ENCODE results near the gene PLEKHG3. TPM values are rescaled to one million over a fixed set of nuclear protein-coding genes. Genes with fewer than 3 reads are reported as not detected.

PLEKHG3 gene
- total RNA-seq, 2 experiments from 2014 or later, result not detected

DNA sequence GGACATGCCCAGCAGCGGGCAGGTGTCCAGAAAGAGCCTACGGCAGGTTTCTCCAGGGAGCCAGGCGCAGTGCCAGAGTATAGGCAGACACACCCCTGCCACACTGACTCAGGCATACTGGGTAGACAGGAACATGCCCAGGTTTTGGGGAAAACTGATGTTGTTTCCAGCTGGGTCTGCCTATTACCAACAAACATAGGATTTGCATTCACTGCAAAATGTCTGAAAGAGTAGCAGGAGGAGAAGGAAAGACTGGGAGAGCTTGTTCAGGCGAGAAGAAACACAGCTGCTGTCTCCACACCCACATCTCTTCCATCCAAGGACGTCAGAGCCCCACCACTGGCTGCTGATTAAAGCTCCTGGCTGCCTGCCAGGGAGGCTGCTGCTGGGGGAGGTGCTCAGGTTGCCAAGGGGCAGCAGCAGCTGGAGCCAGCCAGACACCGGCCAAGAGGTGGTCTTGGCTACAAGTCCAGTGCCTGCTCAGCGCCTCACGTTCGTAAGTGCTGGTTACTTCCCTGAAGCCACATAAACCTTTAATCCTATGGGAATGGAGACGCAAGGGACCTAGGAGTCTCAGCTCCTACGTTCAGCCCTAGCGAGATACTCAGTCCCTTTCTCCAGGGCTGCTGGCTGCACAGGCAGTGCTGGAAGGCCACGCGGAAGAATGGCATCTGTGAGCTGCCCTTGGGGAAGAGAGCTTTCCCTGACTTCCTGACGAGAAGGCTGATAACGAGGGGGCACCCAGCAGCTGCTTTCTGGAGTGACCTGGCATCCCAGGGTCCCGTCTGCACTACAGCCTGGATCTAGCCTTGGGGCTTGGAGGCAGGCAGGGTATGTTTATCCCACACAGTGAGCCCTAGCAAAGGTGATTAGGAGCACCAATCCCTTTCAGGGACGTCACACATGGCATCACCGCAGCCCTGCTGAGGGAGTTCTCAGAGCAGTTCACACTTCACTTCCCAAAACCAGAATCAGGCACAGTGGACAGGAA lies 58.1 kb downstream of the PLEKHG3 start:
- no peak overlapping the region for H3K27ac ChIP-seq (ENCODE audit: low read depth, low read length, poor library complexity, severe bottlenecking)
- H3K36me3 ChIP-seq (ENCODE audit: insufficient read depth, low read length), result no peaks in the 10 kb centered on the region
- no peak overlapping the region for H3K4me3 ChIP-seq (ENCODE audit: low read depth, low read length, poor library complexity, severe bottlenecking)
- H2AFZ ChIP-seq (ENCODE audit: low read length), result no peak overlapping the region
- BruUV-seq (replicated peaks), result no TSS peak
- H3K9me2 ChIP-seq (ENCODE audit: insufficient read depth, low read length), result no peaks in the 10 kb centered on the region
- H3K4me2 ChIP-seq (ENCODE audit: low read length), result no peak overlapping the region
- H3K4me1 ChIP-seq (ENCODE audit: insufficient read depth, low read length, poor library complexity, severe bottlenecking), result no peaks in the 10 kb centered on the region
- H3K79me2 ChIP-seq (ENCODE audit: insufficient read depth, low read depth, low read length), result no peaks in the 10 kb centered on the region
- no peaks in the 10 kb centered on the region for H3K9me3 ChIP-seq (ENCODE audit: low read length)
- no peaks in the 10 kb centered on the region for H4K20me1 ChIP-seq (ENCODE audit: insufficient read depth, low read length)
- intact Hi-C loops (cut with micrococcal nuclease; ENCODE audit: unreplicated experiment), result loop anchor here (5.0 kb wide), 1 partner anchor 420 kb away; no protein-coding TSS in a partner anchor
- ChIA-PET POLR2A (interaction anchor here (0.6 kb wide), 1 partner anchor 254 kb away, joined by 3 read pairs; no protein-coding TSS in a partner anchor), CTCF (ENCODE audit: unreplicated experiment) (no interaction called here)
- TF ChIP-seq EZH2phosphoT487 (IDR thresholded peaks at IDR 0.05; ENCODE audit: borderline replicate concordance, low read depth, low read length) (no peak), CTCF (conservative IDR thresholded peaks at IDR 0.05; ENCODE audit: low read length) (no peak)
- DNase-seq (ENCODE audit: low spot score), result no peak

DNA sequence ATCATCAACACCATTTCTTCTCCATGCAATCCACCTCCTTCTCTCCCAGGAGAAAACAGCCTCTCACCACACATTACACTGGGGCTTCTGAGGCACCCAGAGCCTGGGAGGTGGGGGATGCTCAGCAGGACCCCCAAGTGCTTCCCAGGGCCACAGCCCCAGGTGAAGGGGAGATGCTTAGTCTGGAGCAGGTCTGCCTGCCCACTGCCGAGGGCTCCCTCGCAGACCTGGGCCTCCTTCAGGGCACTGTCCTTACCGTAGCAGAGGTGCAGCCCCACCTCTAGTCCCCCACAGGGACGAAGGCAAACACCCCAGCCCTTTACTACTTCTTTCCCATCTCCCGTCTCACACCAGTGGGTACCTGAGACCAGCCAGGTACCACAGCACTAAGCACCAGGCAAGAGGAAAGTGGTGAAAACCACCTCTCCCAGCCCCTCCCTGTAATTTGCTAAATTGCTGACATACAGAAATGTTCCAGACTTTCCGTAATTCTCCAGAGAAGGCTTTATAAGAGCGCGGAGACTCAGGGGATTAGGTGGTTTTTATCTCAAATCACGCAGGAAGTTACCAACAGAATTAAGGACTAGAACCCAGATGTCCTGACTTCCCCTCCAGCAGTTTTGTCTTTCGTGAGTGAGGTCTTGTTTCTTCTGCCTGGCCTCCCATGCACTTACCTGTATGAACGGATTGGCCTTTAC lies 59.0 kb downstream of the PLEKHG3 start:
- CTCF ChIA-PET (ENCODE audit: unreplicated experiment), result interaction anchor here (0.6 kb wide), 1 partner anchor 989 kb away, joined by 7 read pairs; no protein-coding TSS in a partner anchor
- H3K9me3 ChIP-seq (ENCODE audit: low read length), result no peaks in the 10 kb centered on the region
- no peaks in the 10 kb centered on the region for H3K36me3 ChIP-seq (ENCODE audit: insufficient read depth, low read length)
- no peaks in the 10 kb centered on the region for H3K79me2 ChIP-seq (ENCODE audit: insufficient read depth, low read depth, low read length)
- intact Hi-C loops (cut with micrococcal nuclease; ENCODE audit: unreplicated experiment), result loop anchor here (5.0 kb wide), 1 partner anchor 421 kb away; no protein-coding TSS in a partner anchor
- H3K4me3 ChIP-seq (ENCODE audit: low read depth, low read length, poor library complexity, severe bottlenecking), result no peak overlapping the region
- no peak overlapping the region for H3K4me2 ChIP-seq (ENCODE audit: low read length)
- no peaks in the 10 kb centered on the region for H4K20me1 ChIP-seq (ENCODE audit: insufficient read depth, low read length)
- no peaks in the 10 kb centered on the region for H3K4me1 ChIP-seq (ENCODE audit: insufficient read depth, low read length, poor library complexity, severe bottlenecking)
- no peak overlapping the region for H3K27ac ChIP-seq (ENCODE audit: low read depth, low read length, poor library complexity, severe bottlenecking)
- no TSS peak for BruUV-seq (replicated peaks)
- H3K9me2 ChIP-seq (ENCODE audit: insufficient read depth, low read length), result no peaks in the 10 kb centered on the region
- TF ChIP-seq CTCF (conservative IDR thresholded peaks at IDR 0.05; ENCODE audit: low read length), result no peak
- TF ChIP-seq EZH2phosphoT487 (IDR thresholded peaks at IDR 0.05; ENCODE audit: borderline replicate concordance, low read depth, low read length), result no peak
- DNase-seq (ENCODE audit: low spot score), result no peak
- H2AFZ ChIP-seq (ENCODE audit: low read length), result no peak overlapping the region
- POLR2A ChIA-PET, result interaction anchor here (0.6 kb wide), 1 partner anchor 253 kb away, joined by 3 read pairs; no protein-coding TSS in a partner anchor

All from OCI-LY7 (cell line).